Mesodermal cell (in vitro differentiated cells): ENCODE data around the gene SSR3.
"Not testable (repeated sequence)": the region's sequence is repeated elsewhere in the genome, so short reads cannot be mapped to it uniquely, and the experiment has no call there.

ENCODE experiments used
- H3K27ac ChIP-seq: 2 replicates; pipeline ENCODE4 v1.7.0; 2013; ENCODE audit warnings: mild to moderate bottlenecking, low read depth, low read length, moderate library complexity; ENCODE audit not compliant: severe bottlenecking
- H3K36me3 ChIP-seq: 2 replicates; pipeline ENCODE4 v1.7.1; 2013; ENCODE audit warnings: mild to moderate bottlenecking, low read length, moderate library complexity; ENCODE audit not compliant: control insufficient read depth, insufficient read depth
- H3K4me1 ChIP-seq: one replicate; pipeline ENCODE4 v1.7.1; 2013; ENCODE audit warnings: mild to moderate bottlenecking, low read length; ENCODE audit not compliant: insufficient read depth, control insufficient read depth, poor library complexity, severe bottlenecking
- H3K4me3 ChIP-seq: 2 replicates; pipeline ENCODE4 v1.7.0; 2013; ENCODE audit warnings: low read length, control low read depth, mild to moderate bottlenecking; ENCODE audit not compliant: insufficient read depth, poor library complexity, severe bottlenecking; ENCODE audit errors: extremely low read depth
- H3K9me3 ChIP-seq: 2 replicates; pipeline ENCODE4 v1.7.1; 2013; ENCODE audit warnings: mild to moderate bottlenecking, low read length, moderate library complexity; ENCODE audit not compliant: control insufficient read depth
- WGBS, 2 experiments: methylation state at CpG; one replicate each; pipeline ENCODE4 v1.1.5; 2013; ENCODE audit warnings: missing lambda C conversion rate in 2 of 2; ENCODE audit not compliant: insufficient coverage in 2 of 2; 5-methylcytosine and 5-hydroxymethylcytosine counted together

Gene SSR3

DNA sequence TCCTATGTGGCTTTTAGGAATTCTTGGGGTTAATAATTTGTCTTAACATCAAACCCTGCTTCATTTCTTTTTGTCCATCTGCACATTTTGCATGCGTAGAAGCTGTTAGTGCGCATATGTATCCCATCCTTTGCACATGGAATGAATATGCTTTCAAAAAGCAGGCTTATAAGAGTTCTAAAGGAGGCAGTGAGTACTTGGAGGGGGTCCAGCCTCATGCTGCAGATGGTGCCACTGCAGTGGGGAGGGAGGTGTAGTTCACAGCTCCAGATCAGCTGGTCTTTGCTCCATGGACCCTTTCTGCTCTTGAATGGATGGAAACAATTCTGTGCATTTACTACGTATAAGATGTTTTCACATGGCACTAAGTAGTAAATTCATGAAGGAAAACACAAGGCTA lies 20.7 kb upstream of the SSR3 start:
- 100% methylated on average over 1 of the region's 3 CpGs; no CpG with 5 or more reads in 1 of the 2 experiments for WGBS, 2 experiments
- H3K36me3 ChIP-seq: no peaks in the 10 kb centered on the region
- H3K4me1 ChIP-seq: no peaks in the 10 kb centered on the region
- no peak overlapping the region for H3K4me3 ChIP-seq
- H3K9me3 ChIP-seq: no peaks in the 10 kb centered on the region
- H3K27ac ChIP-seq: no peak overlapping the region

GRCh38 chr3:156569881-156570280 lies 15.0 kb upstream of the SSR3 start:
- H3K27ac ChIP-seq, H3K4me3 ChIP-seq, H3K36me3 ChIP-seq, H3K9me3 ChIP-seq, H3K4me1 ChIP-seq: not testable (repeated sequence)
- no CpG with 5 or more reads among the region's 4 CpGs for WGBS, 2 experiments

DNA sequence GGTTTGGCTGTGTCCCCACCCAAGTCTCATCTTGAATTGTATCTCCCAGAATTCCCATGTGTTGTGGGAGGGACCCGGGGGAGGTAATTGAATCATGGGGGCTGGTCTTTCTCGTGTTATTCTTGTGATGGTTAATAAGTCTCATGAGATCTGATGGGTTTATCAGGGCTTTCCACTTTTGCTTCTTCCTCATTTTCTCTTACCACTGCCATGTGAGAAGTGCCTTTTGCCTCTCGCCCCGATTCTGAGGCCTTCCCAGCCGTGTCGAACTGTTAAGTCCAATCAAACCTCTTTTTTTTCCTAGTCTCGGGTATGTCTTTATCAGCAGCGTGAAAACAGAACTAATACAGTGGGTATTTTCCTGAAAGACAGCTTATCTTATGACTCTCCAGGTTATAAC lies 14.1 kb upstream of the SSR3 start:
- not testable (repeated sequence) for H3K27ac ChIP-seq, H3K4me3 ChIP-seq, H3K9me3 ChIP-seq, H3K4me1 ChIP-seq, H3K36me3 ChIP-seq
- WGBS, 2 experiments: 84 to 89% methylated on average over 4 to 6 of the region's 8 CpGs

GRCh38 chr3:156563900-156564682 lies 9.2 kb upstream of the SSR3 start:
- H3K4me3 ChIP-seq: no peak overlapping the region
- no CpG with 5 or more reads among the region's 1 CpG for WGBS, 2 experiments
- H3K36me3 ChIP-seq: no peaks in the 10 kb centered on the region
- H3K27ac ChIP-seq: no peak overlapping the region
- H3K9me3 ChIP-seq: peaks cover 7% of the 10 kb centered on the region
- H3K4me1 ChIP-seq: no peaks in the 10 kb centered on the region

DNA sequence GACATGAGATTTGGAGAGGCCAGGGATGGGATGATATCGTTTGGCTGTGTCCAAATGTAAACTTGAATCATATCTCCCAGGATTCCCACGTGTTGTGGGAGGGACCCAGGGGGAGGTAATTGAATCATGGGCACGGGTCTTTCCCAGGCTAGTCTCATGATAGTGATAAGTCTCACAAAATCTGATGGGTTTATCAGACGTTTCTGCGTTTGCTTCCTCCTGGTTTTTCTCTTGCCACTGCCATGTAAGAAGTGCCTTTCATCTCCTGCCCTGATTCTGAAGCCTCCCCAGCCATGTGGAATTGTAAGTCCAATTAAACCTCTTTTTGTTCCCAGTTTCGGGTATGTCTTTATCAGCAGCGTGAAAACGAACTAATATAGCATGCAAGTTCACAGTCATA lies 7.6 kb upstream of the SSR3 start:
- not testable (repeated sequence) for H3K27ac ChIP-seq, H3K4me1 ChIP-seq, H3K9me3 ChIP-seq, H3K36me3 ChIP-seq, H3K4me3 ChIP-seq
- 87 to 100% methylated on average over 3 to 8 of the region's 8 CpGs for WGBS, 2 experiments

GRCh38 chr3:156561533-156561932 lies 6.6 kb upstream of the SSR3 start:
- Histone ChIP-seq H3K27ac (no peak overlapping the region), H3K9me3 (no peaks in the 10 kb centered on the region), H3K36me3 (no peaks in the 10 kb centered on the region), H3K4me1 (no peaks in the 10 kb centered on the region), H3K4me3 (no peak overlapping the region)
- 93 to 100% methylated on average over 1 to 2 of the region's 2 CpGs for WGBS, 2 experiments

DNA sequence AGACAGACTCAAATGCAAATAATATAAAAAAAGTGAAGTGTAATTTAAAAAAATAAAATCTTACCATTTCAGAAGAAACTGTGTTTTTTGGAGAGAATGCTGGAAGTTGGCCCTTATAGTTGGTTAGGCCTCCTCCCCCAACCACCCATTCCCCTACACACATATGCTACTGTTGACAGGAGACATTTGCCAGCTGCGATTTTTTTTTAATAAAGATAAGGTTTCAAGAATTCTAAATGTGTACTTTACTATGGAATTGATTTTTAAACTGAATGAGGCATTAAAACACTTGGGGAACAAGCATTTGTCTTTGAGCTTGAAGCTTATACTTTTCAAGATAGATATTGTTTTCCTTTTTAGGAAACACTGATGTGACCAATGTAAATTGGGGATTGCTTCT lies 4.4 kb upstream of the SSR3 start:
- WGBS, 2 experiments: no CpG with 5 or more reads among the region's 1 CpG
- no peaks in the 10 kb centered on the region for H3K36me3 ChIP-seq
- no peak overlapping the region for H3K27ac ChIP-seq
- H3K4me3 ChIP-seq: no peak overlapping the region
- H3K9me3 ChIP-seq: no peaks in the 10 kb centered on the region
- no peaks in the 10 kb centered on the region for H3K4me1 ChIP-seq

DNA sequence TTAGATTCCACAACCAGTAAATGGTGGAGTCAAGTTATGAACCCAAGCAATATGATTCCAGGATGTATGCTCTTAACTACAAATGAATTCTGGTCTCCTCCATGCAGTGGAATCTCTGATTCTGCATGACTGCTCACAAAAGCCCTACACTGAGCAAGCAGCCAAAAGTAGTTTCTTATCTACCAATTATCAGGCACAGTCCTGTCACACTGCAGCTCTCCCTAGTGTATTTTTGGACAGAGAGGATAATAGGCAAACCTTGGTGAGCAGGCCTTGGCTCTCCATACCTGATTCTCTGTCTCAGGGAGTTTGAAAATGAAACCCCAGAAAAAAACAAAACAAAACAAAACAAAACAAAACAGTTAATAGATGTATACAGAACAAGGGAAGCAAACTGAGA lies 3.5 kb upstream of the SSR3 start:
- Histone ChIP-seq H3K27ac (no peak overlapping the region), H3K9me3 (no peaks in the 10 kb centered on the region), H3K4me3 (no peak overlapping the region), H3K4me1 (no peaks in the 10 kb centered on the region), H3K36me3 (peaks cover 3% of the 10 kb centered on the region)

DNA sequence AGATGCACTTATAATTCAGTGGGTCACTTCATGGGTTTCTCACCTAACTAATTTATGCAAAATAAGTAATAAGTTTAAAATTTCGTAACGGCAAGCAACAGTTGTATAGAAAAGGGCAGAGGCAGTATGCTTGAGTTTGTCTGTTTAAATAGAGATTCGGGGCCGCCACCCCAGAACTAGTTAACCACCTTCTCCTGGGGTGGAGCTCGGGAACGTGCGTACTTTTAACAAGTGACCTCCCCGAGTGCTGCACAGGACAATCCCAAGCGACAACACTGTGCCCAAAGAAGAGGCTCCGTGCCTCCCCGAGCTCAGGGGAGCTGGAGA lies 439 bp downstream of the SSR3 start:
- Histone ChIP-seq H3K9me3 (no peaks in the 10 kb centered on the region), H3K4me1 (peaks cover 16% of the 10 kb centered on the region), H3K36me3 (peaks cover 40% of the 10 kb centered on the region), H3K27ac (peak overlapping the region; percentile 93), H3K4me3 (peak overlapping the region; percentile 88)
- WGBS, 2 experiments: 0 to 2% methylated on average over 7 to 8 of the region's 11 CpGs

GRCh38 chr3:156553705-156554356 lies 1.1 kb downstream of the SSR3 start:
- no peaks in the 10 kb centered on the region for H3K9me3 ChIP-seq
- H3K36me3 ChIP-seq: peaks cover 43% of the 10 kb centered on the region
- peaks cover 16% of the 10 kb centered on the region for H3K4me1 ChIP-seq
- peak overlapping the region; percentile 93 for H3K27ac ChIP-seq
- 17 to 19% methylated on average over 4 to 7 of the region's 11 CpGs for WGBS, 2 experiments
- peak overlapping the region; percentile 88 for H3K4me3 ChIP-seq

DNA sequence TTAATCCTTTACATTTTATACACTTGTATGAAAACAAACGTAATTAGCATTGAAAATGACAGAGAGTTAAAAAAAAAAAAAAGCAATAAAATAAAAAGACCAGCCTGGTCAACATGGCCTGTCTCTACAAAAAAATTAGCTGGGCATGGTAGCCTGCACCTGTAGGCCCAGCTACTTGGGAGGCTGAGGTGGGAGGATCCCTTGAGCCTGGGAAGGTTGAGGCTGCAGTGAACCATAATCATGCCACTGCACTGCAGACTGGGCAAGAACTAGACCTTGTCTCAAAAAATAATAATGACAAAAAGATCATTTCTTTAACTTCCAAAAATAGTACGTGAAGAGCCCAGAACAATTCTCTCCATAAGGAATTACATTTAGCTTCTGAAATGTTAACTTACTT lies 1.9 kb downstream of the SSR3 start:
- Histone ChIP-seq H3K36me3 (peaks cover 51% of the 10 kb centered on the region), H3K4me1 (peaks cover 21% of the 10 kb centered on the region)

More for the DNA sequence above, 1.9 kb downstream of the SSR3 start:
- Histone ChIP-seq H3K9me3 (no peaks in the 10 kb centered on the region), H3K4me3 (peak overlapping the region; percentile 88), H3K27ac (no peak overlapping the region)
- WGBS, 2 experiments: no CpG with 5 or more reads among the region's 2 CpGs
